HG02571 (cell line): ENCODE measurements around the gene SLC18A3.

Experiments
- ATAC-seq: cut with Tn5 transposase; IDR thresholded peaks from one replicate; pipeline ENCODE4 v1.9.1; 2021; ENCODE audit warnings: mild to moderate bottlenecking, moderate library complexity; ENCODE audit not compliant: unreplicated experiment

SLC18A3 gene

DNA sequence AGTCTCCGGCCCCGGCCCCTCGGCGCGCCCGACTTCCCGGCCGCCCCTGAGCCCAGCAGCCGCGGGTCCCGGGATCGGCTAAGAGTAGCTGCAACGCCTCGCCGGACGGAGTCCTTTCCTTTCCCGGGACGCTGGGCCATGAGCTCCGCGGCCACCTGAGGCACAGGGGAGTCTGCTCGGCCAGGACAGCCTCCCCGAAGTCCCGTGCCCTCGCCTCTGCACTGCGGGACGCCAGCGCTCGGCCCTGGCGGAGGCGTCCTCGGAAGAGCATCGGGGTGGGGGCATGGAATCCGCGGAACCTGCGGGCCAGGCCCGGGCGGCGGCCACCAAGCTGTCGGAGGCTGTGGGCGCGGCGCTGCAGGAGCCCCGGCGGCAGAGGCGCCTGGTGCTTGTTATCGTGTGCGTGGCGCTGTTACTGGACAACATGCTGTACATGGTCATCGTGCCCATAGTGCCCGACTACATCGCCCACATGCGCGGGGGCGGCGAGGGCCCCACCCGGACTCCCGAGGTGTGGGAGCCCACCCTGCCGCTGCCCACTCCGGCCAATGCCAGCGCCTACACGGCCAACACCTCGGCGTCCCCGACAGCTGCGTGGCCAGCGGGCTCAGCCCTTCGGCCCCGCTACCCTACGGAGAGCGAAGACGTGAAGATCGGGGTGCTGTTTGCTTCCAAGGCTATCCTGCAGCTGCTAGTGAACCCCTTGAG lies 502 bp downstream of the SLC18A3 start:
- no peak for ATAC-seq

DNA sequence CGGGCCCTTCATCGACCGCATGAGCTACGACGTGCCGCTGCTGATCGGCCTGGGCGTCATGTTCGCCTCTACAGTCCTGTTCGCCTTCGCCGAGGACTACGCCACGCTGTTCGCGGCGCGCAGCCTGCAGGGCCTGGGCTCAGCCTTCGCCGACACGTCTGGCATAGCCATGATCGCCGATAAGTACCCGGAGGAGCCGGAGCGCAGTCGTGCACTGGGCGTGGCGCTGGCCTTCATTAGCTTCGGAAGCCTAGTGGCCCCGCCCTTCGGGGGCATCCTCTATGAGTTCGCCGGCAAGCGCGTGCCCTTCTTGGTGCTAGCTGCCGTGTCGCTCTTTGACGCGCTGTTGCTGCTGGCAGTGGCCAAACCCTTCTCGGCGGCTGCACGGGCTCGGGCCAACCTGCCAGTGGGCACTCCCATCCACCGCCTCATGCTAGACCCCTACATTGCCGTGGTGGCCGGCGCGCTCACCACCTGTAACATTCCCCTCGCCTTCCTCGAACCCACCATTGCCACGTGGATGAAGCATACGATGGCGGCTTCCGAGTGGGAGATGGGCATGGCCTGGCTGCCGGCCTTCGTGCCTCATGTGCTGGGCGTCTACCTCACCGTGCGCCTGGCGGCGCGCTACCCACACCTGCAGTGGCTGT lies 1.2 kb downstream of the SLC18A3 start:
- ATAC-seq, result no peak

DNA sequence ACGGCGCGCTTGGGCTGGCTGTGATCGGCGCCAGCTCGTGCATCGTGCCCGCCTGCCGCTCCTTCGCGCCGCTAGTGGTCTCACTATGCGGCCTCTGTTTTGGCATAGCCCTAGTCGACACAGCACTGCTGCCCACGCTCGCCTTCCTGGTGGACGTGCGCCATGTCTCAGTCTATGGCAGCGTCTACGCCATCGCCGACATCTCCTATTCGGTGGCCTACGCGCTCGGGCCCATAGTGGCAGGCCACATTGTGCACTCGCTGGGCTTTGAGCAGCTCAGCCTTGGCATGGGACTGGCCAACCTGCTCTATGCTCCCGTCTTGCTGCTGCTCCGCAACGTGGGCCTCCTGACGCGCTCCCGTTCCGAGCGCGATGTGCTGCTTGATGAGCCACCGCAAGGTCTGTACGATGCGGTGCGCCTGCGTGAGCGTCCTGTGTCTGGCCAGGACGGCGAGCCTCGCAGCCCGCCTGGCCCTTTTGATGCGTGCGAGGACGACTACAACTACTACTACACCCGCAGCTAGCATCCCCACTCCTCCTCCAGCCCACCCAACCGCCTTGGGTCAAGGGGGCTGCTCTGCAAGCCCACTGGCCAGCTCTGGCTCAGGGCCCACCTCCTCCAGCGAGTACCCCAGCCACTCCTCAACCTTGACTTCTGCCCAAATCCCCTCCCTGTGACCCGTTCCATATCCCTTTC lies 1.9 kb downstream of the SLC18A3 start:
- ATAC-seq, result no peak

DNA sequence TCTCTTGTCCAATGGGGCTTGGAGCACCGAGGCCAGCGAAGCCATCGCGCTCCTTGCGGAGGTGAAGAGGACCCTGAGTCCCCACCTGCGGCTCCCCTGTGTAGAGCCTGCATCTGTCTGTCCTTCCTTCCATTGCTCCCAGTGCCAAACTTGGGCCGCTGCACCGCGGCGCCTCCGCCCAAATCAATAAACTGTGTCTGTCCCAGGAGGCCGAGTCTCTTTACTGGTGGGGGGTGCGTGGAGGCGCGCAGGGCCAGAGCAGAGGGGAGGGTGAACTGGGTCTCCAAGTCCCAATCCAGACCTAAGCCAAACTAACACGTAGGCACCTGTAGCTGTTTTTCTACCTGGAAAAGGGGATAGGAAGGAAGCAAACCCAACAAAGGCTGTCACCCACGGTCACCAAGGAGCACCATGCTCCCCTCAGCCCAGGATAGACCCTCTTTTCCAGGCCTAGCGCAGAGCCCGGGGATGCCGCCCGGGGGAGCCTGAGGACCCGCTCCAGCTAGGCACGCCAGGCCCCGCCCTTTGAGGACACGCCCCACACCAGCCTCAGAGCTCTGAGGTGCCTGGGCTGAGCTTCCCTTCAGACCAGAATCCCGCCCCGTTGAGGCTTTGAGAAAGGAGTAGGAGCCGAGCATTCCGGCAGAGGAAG lies 2.5 kb downstream of the SLC18A3 start:
- no peak for ATAC-seq

DNA sequence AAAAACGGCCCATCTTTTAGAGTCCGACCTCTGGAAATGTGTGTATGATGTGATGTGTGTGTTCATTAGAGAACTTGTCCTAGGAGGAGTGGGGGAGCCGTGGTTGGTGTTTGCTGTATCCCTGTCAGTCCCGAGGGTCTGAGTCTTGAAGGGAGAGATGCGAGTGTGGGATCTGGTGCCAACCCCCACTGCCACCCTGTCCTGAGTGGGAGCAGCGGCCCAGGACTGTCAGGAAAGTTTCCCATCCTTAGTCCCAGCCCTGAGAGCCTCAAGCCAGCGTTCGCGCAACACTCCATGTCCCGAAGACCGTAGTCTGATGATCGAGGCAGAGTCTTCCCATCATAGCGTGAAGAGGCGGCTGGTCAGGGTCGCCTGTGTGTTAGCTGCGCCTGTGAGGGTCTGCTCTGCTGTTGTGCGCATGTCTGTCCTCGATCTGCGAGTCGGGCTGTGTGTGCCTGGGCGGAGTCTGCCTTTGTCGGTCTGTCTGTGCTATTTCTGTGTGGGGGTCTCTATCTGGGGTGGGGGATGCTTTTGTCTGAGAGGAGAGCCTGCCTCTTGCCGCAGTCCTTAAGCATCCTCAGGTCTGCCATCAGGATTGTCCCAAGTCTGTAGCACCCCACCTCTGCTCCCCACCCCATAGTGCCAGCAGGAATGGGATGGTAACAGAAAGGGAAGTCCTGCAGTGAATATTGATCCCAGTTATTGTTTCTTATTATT lies 3.2 kb downstream of the SLC18A3 start:
- ATAC-seq, result no peak

DNA sequence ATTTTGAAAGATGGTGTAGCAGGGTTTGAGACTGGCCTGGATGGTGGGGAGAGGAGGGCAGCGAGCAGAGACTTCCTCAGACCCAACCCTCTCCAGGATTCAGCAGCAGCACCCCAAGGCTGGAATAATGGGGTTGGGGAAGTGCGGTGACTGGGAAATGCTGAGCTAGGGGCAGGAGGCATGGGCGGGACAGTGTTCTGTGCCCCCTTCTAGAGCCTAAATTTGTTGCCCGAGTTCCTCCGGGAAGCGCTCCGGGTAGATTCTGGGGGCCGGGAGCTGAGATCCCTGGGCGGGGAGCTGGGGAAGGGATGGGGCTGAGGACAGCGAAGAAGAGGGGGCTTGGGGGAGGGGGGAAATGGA lies 3.8 kb downstream of the SLC18A3 start, which contains the start of gene CHAT:
CHAT (plus strand) TSS at position 156 of the 360 bp plus-strand sequence; CDS start at position 309, 153 bp downstream.
- ATAC-seq, result no peak

DNA sequence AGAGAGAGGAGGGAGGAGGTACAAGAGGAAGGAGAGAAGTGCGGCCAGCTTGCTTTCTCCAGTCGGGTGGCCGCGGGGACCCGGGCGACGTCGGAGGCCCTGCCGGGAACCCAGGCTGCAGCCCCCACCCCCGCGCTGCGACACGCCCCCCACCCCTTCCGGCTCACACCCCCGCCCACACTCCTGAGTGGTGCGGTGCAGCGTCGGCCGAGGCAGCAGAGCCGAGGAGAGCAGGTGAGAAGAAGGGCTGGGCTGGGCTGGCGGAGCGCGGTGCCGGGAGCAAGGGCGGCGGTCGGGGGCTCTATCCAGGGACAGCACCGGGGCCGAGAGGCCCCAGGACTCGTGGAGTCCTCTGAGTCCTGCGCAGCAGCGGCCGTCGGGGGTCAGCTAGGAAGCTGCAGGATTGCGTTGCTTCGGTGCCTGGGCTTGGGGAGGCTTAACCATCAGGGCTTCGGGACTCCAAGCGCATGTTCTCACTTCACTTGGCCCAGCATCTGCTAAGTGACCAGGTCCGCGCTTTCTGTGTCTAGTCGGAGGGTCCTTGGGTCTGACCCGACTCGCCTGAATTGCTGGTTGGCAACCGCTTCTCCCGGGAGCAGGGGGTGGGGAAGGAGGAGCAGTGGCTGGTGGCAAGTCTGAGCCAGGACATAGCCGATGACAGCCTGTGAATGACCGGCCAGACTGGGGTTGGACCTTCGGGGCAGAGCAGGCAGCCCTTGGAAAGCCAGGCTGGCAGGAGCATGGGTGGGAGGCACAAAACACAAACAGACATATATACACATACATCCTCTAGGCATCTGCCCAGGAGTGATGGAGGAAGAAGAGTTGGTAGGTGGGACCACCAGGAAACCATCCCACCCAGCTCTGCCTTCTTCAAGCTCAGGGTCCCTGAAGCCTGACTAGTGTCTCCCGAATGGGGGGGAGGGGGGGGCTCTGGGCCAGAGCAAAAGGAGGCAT lies 4.4 kb downstream of the SLC18A3 start:
- ATAC-seq, result no peak

DNA sequence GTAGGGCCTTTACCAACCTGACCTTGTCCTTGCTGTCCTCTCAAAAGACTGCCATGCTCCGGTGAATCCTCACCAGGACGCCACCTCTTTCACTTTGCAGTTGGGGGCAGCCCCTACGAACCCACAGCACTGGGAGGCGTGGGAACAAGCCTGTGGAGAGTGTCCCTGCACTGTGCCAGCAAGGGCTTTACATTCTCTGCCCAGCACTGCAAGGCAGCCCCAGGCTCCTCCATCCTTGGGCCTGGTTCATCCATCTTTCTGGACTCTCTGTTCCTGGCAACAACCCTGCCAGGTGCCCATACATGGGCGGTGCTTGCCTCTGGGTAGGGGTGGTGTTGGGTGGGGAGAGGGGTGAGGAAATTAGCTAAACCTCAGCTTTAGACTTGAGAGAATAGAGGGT lies 5.1 kb downstream of the SLC18A3 start:
- no peak for ATAC-seq

DNA sequence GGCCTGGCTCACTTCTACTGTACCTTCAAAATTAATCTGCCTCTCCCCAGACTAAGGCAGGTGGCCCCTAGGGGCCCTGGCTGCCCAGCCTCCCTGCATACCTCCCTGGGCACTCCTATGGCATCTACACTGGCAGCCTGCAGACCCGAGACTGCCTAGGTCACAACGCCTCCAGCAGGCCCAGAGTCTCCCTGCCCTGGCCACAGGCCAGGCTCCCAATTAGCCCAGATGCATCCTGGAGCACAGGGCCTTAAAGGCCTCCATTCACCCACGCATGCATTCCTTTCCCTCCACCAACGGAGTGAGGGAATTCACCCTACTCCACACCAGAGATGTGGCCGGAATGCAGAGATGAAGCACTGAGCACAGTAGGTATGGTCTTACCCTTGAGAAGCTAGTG lies 5.6 kb downstream of the SLC18A3 start:
- ATAC-seq, result no peak

DNA sequence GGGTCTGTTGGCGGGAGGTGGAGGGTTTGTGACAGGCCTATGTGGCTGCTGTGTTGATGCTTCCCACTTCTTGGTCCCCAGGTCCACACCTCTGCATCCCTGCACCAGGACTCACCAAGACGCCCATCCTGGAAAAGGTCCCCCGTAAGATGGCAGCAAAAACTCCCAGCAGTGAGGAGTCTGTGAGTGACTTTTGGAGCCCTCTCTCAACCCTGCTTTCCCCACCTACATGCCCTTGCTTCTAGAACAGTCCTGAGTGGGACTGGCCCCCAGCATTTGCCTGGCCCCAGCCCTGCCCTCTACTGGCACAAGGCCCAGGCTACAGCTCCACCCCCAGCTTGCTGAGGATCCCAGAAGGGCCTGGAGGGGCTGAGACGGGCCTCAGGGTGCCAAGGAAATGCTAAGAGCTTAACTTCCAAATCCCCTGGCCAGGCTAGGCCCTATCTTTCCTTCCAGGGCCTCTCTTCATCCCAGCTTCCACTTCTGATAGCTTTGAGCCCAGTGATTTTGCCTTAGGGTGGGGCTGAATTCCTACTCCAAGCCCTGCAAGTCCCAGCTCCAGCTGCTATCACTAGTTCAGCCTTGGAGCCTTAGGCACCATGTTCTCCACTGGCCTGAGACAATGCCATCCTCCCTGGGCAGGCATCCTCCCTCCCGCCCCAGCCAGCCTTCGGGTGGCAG lies 6.5 kb downstream of the SLC18A3 start:
- ATAC-seq, result no peak

DNA sequence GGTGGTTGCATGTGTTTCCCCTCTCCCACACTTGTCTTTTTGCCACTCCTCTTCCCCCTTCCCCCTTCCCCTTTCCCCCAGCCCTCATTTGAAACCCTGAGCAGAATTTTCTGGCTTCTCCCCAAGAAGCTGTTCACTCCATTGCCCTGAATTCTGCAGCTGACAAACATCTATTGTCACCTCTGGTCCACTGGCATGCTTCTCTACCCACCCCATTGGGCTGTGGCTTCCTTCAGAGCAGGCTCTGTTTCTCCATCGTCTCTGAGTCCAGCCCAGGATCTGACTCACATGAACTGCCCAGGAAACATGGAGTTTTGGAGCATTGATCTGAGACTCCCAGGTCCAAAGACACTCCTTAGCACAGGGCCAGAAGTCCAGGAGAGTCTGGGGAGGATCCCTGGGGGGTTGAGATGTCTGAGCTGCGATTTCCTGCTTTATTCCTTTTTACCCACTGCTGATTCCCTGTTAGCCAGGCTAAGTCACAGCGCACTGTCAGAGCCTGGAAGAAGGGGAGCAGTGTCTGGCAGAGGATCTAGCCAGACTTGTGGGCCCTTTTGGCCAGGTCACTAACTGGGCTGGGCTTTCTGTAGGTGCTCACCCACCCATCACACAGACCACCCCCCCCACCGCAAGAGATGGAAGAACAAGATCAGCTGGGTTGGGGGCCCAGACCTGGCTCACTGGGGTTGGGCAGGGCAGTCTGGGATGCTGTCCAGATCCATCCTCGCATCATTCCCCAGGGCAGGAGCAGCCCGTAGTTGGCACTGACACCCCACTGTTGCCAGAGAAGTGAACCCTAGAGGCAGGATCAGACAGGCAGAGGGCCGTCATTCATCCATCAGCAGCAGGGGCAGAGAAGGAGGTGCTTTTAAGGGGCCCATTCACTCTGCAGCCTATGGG lies 7.3 kb downstream of the SLC18A3 start:
- no peak for ATAC-seq

DNA sequence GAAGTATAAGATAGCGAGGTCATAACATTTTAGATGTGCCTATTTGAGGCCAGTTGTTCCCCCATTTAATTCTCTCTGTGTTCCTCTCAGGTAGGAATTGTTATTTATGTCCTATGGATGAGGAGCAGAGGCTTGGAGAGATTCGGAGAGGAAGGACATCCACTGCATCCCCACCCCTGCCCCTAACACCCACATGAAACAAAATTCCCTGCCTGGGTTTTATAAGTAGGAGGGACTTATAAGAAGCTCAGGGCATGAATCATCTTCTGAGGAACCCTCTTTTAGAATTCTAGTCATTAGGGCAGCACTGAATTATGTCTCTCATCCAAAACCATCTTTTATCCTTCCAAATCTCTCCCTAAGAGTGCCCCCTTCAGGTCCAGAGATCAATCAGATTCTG lies 8.7 kb downstream of the SLC18A3 start:
- no peak for ATAC-seq

DNA sequence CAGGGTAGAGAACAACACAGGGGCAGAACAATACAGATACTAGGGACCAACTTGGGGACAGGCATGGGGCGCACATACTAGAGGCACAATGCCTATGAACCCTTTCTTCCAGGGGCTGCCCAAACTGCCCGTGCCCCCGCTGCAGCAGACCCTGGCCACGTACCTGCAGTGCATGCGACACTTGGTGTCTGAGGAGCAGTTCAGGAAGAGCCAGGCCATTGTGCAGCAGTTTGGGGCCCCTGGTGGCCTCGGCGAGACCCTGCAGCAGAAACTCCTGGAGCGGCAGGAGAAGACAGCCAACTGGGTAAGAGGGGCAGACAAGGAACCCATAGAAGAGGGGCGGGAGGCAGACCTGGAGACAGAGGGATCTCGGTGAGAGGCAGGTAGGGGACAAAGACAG lies 9.5 kb downstream of the SLC18A3 start:
- no peak for ATAC-seq

DNA sequence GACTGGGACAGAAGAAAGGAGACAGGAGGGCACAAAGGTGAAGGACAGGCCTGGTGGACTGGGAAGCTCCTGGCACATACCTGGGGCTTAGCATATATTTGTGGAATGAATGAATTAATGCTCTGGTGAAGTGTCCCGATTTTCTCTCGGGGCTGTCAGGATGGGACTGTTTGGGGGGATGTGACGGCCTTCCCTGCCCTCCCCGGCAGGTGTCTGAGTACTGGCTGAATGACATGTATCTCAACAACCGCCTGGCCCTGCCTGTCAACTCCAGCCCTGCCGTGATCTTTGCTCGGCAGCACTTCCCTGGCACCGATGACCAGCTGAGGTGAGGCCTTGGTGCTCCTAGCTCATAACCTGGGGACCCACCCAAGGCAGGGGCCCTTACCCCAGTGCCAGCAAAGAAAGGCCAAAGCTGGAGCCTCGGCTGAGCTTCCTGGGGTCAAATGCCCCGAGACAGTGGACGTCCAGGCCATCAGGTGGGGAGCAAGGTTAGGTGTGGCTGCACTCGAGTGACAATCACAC lies 10.2 kb downstream of the SLC18A3 start:
- ATAC-seq, result no peak

DNA sequence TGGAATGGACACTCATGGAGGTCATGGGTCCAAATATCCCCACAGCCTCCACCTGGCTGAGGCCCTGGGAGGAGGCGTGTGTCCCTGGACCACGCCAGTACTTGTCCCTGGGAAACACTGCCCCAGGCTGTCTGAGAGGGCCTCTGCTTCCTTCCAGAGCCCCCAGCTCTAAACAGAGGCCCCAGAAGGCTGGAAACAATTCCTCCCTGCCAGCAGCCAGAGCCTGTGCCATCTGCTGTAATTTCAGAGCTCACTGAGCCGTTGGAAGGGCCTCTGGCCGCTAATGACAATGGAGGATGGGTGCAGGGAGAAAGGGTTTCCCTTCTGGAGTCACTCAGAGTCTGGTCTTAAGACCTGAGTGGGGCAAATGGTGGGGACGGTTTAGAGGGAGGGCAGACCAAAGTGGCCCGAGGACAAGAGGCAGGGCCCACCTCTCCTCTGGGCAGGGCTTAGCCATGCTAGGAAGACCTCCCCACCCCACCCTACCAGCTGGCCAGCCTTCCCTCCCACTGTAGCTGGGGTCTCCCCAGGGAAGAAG lies 10.8 kb downstream of the SLC18A3 start:
- ATAC-seq, result no peak

DNA sequence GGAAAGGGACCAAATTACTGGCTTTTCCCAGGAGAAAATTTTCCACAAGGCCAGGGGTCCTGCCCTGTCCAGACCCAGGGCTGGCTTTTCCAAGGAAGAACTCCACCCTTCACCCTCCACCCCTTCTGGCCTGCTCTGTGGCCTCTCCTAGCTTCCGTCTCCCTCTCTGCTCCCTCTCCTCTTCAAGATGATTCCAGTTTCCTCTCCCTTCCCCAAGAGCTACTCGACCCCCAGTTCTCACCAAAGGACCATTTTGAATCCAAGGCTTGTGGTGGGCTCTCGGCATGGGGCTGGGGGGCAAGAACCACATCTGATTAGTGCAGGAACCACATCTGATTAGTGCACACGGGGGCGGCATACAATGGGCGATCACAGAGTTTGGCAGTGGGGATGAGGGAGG lies 11.5 kb downstream of the SLC18A3 start:
- ATAC-seq, result no peak
